Hepatocyte (in vitro differentiated cells): Measurements from ENCODE around the gene TIFAB. TPM values are rescaled to one million over a fixed set of nuclear protein-coding genes. Genes with fewer than 3 reads are reported as not detected.

Source experiments
- DNase-seq: peaks from one replicate; pipeline ENCODE4 v3.0.0-alpha.2; 2016; ENCODE audit warnings: low spot score
- H2AFZ ChIP-seq: fragments of 200-600 bp; sonication (generic); 2 replicates; pipeline ENCODE4 v1.6.0; 2016; ENCODE audit warnings: antibody characterized with exemption, mild to moderate bottlenecking
- H3K27ac ChIP-seq: fragments of 200-600 bp; sonication (generic); 2 replicates; pipeline ENCODE4 v1.5.1; 2016; ENCODE audit warnings: mild to moderate bottlenecking
- H3K27me3 ChIP-seq: fragments of 200-600 bp; sonication (generic); 2 replicates; pipeline ENCODE4 v1.6.1; 2016
- H3K36me3 ChIP-seq: fragments of 200-600 bp; sonication (generic); replicated peaks from 2 replicates; pipeline ENCODE4 v1.5.1; 2016; ENCODE audit warnings: low read depth; ENCODE audit not compliant: insufficient read depth
- H3K4me1 ChIP-seq: fragments of 200-600 bp; sonication (generic); 2 replicates; pipeline ENCODE4 v1.5.1; 2016; ENCODE audit warnings: mild to moderate bottlenecking, moderate library complexity; ENCODE audit not compliant: insufficient read depth
- H3K4me2 ChIP-seq: fragments of 200-600 bp; sonication (generic); 2 replicates; pipeline ENCODE4 v1.6.0; 2016
- H3K4me3 ChIP-seq: fragments of 200-600 bp; sonication (generic); 2 replicates; pipeline ENCODE4 v1.5.1; 2016; ENCODE audit warnings: mild to moderate bottlenecking
- H3K79me2 ChIP-seq: fragments of 200-600 bp; sonication (generic); 2 replicates; pipeline ENCODE4 v1.6.0; 2017; ENCODE audit warnings: mild to moderate bottlenecking
- H3K9me2 ChIP-seq: fragments of 200-600 bp; sonication (generic); replicated peaks from 2 replicates; pipeline ENCODE4 v1.6.0; 2017; ENCODE audit warnings: mild to moderate bottlenecking; ENCODE audit not compliant: insufficient read depth
- H3K9me3 ChIP-seq: fragments of 200-600 bp; sonication (generic); 2 replicates; pipeline ENCODE4 v1.5.1; 2016; ENCODE audit warnings: low read depth, mild to moderate bottlenecking
- H4K20me1 ChIP-seq: fragments of 200-600 bp; sonication (generic); 2 replicates; pipeline ENCODE4 v1.6.0; 2016; ENCODE audit warnings: mild to moderate bottlenecking; ENCODE audit not compliant: insufficient read depth, poor library complexity, severe bottlenecking
- EZH2 ChIP-seq: fragments of 200-600 bp; sonication (generic); IDR thresholded peaks from 2 replicates; pipeline ENCODE4 v1.6.1; 2016; ENCODE audit warnings: antibody characterized with exemption, mild to moderate bottlenecking, borderline replicate concordance
- EZH2phosphoT487 ChIP-seq: fragments of 200-600 bp; sonication (generic); IDR thresholded peaks from one replicate; pipeline ENCODE4 v1.6.1; 2018; ENCODE audit warnings: antibody characterized with exemption, mild to moderate bottlenecking, low read depth, moderate library complexity; ENCODE audit not compliant: unreplicated experiment, severe bottlenecking
- WGBS: methylation state at CpG from one replicate; pipeline ENCODE4 v1.1.6; 2016; ENCODE audit warnings: low lambda C conversion rate; ENCODE audit errors: missing lambda C conversion rate; 5-methylcytosine and 5-hydroxymethylcytosine counted together
- polyA plus RNA-seq: library from polyadenylated mRNA; unstranded; fragments of >200 nt; fragmentation: Nextera tagmentation; extraction: Ambion mirVana; gene quantifications from 2 replicates; pipeline ENCODE4 v1.2.1, GENCODE V29; 2016
- total RNA-seq: library from RNA; depleted of rRNA; stranded (reverse); fragments of >200 nt; gene quantifications from 2 replicates; pipeline ENCODE4 v1.2.3, GENCODE V29; 2014
- TF ChIP-seq, protein P1 (sequence below): fragments of 200-600 bp; sonication (generic); IDR thresholded peaks from 2 replicates; pipeline ENCODE4 v1.5.1; 2016; ENCODE audit warnings: antibody characterized with exemption, mild to moderate bottlenecking; ENCODE audit not compliant: poor library complexity

The TIFAB gene
- total and polyA plus RNA-seq, 2 experiments from 2014 or later = not detected

DNA sequence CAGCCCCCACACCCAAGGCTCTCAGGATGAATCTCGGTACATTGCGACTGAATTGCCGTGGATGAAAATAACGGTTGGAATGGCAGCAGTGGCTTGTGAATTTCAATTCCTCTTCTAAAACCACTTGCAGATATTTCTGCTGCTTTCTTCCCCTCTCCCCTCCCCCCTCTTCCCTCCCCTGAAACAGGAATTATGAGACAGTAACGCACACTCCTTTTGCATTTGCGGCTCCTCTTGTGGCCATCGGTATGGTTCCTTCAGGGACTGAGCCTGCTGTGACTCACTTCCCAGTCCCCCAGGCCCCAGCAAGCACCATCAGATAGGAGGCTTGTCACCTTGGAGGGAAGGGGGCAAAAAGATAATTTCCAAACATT is 14.7 kb downstream of the TIFAB start:
- no peak for DNase-seq
- Histone ChIP-seq H3K27me3 (no peaks in the 10 kb centered on the region), H3K79me2 (no peaks in the 10 kb centered on the region), H3K9me3 (no peaks in the 10 kb centered on the region), H3K4me2 (no peak overlapping the region), H4K20me1 (no peaks in the 10 kb centered on the region), H2AFZ (no peak overlapping the region), H3K9me2 (no peaks in the 10 kb centered on the region), H3K4me1 (peaks cover 53% of the 10 kb centered on the region), H3K36me3 (no peaks in the 10 kb centered on the region), H3K27ac (peak overlapping the region; percentile 84), H3K4me3 (no peak overlapping the region)
- WGBS = 57% methylated on average over 7 of the region's 7 CpGs
- TF ChIP-seq EZH2 = no peak
- TF ChIP-seq EZH2phosphoT487 = no peak
- TF ChIP-seq, protein P1, sequence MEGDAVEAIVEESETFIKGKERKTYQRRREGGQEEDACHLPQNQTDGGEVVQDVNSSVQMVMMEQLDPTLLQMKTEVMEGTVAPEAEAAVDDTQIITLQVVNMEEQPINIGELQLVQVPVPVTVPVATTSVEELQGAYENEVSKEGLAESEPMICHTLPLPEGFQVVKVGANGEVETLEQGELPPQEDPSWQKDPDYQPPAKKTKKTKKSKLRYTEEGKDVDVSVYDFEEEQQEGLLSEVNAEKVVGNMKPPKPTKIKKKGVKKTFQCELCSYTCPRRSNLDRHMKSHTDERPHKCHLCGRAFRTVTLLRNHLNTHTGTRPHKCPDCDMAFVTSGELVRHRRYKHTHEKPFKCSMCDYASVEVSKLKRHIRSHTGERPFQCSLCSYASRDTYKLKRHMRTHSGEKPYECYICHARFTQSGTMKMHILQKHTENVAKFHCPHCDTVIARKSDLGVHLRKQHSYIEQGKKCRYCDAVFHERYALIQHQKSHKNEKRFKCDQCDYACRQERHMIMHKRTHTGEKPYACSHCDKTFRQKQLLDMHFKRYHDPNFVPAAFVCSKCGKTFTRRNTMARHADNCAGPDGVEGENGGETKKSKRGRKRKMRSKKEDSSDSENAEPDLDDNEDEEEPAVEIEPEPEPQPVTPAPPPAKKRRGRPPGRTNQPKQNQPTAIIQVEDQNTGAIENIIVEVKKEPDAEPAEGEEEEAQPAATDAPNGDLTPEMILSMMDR = no peak

- no peak overlapping the region for H3K4me3 ChIP-seq
- H3K27me3 ChIP-seq = no peaks in the 10 kb centered on the region
- peaks cover 51% of the 10 kb centered on the region for H3K4me1 ChIP-seq
- H3K4me2 ChIP-seq = no peak overlapping the region
- TF ChIP-seq EZH2phosphoT487 (no peak), EZH2 (no peak)
- TF ChIP-seq, protein P1 = no peak
- WGBS = 66% methylated on average over 7 of the region's 7 CpGs
- no peaks in the 10 kb centered on the region for H3K36me3 ChIP-seq
- no peaks in the 10 kb centered on the region for H3K79me2 ChIP-seq
- DNase-seq = no peak
- no peaks in the 10 kb centered on the region for H3K9me3 ChIP-seq
- peak overlapping the region; percentile 84 for H3K27ac ChIP-seq
- H3K9me2 ChIP-seq = no peaks in the 10 kb centered on the region
- H2AFZ ChIP-seq = no peak overlapping the region
- H4K20me1 ChIP-seq = no peaks in the 10 kb centered on the region
These were observed 15.2 kb downstream of the TIFAB start for GRCh38 chr5:135436951-135437418.

DNA sequence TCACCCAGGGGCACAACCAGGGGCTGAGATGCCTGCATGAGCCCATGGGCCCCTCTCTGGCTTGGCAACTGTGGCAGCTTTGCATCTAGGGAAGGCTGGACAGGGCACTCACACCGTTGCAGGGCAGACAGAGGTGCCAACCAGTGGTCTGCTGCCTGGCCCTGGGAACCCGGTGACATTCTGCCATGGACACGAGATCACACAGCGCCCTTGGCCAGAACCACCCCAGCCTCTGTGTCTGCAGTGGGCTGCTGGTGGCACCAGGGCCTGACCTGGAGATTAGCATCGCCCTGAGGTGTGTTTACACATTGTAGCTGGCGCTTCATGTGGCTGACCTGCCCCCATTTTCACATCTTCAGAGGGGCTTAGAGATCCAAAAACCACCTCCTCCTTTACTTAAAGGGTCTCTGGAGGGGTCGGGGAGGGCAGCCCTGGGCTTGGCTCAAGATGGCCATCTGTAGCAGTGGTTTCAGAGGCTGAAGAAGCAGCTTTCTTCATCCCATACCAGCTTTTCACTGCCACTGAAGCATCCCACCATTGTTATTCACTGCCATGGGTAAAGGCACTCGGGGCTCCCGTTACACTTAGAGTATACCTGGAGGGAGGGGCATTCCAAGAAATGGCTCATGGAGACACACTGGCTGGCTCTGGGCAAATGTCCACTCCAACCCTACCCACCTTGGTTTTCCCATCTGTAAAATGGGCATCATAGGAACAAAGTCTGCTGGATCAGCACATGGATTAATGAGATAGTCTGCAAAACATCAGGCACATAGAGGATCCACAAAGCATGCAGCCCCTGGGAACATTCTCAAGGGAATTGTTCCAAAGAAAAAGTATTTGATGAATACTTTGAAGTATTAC is 16.5 kb downstream of the TIFAB start:
- Histone ChIP-seq H3K36me3 (no peaks in the 10 kb centered on the region), H3K4me2 (no peak overlapping the region), H3K27me3 (no peaks in the 10 kb centered on the region), H4K20me1 (no peaks in the 10 kb centered on the region), H2AFZ (no peak overlapping the region), H3K9me3 (no peaks in the 10 kb centered on the region), H3K4me3 (no peak overlapping the region), H3K79me2 (no peaks in the 10 kb centered on the region), H3K4me1 (peaks cover 40% of the 10 kb centered on the region), H3K9me2 (no peaks in the 10 kb centered on the region), H3K27ac (no peak overlapping the region)
- 73% methylated on average over 9 of the region's 9 CpGs for whole genome bisulfite sequencing
- no peak for DNase-seq
- TF ChIP-seq, protein P1 = no peak
- no peak for TF ChIP-seq EZH2phosphoT487
- TF ChIP-seq EZH2 = no peak
